Measurements from ENCODE around the gene HNRNPU.

The HNRNPU gene

DNA sequence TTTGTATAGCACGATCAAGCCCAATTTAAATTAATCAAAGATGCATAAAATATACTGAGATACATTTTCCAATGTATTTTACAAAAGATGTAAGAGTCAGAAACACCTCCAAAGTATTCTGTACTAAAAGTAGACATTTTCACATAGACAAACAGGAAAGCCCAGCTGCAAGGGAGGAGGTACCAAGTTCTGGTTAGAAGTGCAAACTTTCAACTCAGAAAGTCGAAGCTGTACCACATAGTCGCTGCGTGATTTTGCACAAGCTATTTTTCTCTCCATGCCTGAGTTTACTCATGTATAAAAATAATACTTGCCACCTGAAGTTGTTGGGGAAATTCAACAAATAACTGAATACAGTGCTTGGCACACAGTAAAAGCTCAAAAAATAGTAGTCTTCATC, 5.6 kb upstream of the HNRNPU start:
- in situ Hi-C loops (cut with HindIII; ENCODE audit: low sequenced_read_pairs): no loop called here
- TF ChIP-seq, protein P1, sequence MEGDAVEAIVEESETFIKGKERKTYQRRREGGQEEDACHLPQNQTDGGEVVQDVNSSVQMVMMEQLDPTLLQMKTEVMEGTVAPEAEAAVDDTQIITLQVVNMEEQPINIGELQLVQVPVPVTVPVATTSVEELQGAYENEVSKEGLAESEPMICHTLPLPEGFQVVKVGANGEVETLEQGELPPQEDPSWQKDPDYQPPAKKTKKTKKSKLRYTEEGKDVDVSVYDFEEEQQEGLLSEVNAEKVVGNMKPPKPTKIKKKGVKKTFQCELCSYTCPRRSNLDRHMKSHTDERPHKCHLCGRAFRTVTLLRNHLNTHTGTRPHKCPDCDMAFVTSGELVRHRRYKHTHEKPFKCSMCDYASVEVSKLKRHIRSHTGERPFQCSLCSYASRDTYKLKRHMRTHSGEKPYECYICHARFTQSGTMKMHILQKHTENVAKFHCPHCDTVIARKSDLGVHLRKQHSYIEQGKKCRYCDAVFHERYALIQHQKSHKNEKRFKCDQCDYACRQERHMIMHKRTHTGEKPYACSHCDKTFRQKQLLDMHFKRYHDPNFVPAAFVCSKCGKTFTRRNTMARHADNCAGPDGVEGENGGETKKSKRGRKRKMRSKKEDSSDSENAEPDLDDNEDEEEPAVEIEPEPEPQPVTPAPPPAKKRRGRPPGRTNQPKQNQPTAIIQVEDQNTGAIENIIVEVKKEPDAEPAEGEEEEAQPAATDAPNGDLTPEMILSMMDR (IDR thresholded peaks at IDR 0.05; ENCODE audit: low read depth, low read length, missing control alignments): no peak

DNA sequence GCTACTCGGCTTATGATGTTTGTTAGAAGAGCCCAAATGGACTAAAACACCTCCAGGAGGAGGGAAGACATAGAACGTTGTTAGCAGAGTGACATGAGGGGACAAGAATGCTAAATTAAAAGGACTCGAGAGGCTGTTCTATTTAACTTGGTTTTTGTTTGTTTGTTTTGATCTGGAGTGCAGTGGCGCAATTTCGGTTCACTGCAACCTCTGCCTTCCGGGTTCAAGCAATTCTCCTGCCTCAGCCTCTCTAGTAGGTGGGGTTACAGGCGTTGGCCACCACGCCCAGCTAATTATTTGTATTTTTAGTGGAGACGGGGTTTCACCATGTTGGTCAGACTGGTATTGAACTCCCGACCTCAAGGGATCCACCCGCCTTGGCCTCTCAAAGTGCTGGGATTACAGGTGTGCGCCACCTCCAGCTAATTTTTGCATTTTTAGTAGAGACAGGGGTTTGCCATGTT, 5.1 kb upstream of the HNRNPU start:
- no peak for DNase-seq (ENCODE audit: low read depth)
- TF ChIP-seq, protein P1 (IDR thresholded peaks at IDR 0.05; ENCODE audit: low read depth, low read length, missing control alignments): no peak
- in situ Hi-C loops (cut with HindIII; ENCODE audit: low sequenced_read_pairs): no loop called here
- H3K4me3 ChIP-seq (ENCODE audit: low read depth, low read length): no peak overlapping the region

More for the DNA sequence above, 5.6 kb upstream of the HNRNPU start:
- no peak overlapping the region for H3K4me3 ChIP-seq (ENCODE audit: low read depth, low read length)
- DNase-seq (ENCODE audit: low read depth): no peak

DNA sequence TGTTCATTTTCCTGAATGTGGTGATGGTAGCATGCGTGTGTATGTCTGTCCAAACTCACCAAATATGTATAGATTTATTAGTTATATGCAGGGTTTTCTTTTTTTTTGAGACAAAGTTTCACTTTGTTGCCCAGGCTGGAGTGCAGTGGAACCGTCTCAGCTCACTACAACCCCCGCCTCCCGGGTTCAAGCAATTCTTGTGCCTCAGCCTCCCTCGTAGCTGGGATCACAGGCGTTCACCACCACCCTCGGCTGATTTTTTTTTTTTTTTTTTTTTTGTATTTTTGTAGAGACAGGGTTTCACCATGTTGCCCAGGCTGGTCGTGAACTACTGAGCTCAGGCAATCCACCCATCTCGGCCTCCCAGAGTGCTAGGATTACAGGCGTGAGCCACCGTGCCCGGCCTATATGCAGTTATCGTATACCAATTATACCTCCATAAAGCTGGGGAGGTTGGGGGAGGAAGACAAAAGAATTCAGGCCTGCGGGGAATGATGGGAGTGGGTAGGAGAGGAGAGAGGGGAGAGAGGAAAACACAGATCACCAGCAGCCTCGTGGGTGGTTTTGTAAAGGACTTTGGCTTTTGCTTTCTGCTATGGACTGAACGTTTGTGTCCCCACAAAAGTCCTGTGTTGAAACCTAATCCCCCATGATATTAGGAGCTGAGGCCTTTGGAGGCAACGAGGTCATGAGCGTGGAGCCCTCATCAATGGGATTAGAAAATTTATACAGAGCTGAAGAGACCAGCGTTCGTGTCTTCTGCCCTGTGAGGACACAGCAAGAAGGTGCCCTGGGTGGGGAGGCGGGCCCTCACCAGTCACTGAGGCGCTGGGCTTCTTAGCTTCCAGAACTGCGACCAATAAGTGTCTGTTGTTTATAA, 4.4 kb upstream of the HNRNPU start:
- H3K4me3 ChIP-seq (ENCODE audit: low read depth, low read length): no peak overlapping the region
- TF ChIP-seq, protein P1 (IDR thresholded peaks at IDR 0.05; ENCODE audit: low read depth, low read length, missing control alignments): no peak
- no peak for DNase-seq (ENCODE audit: low read depth)
- in situ Hi-C loops (cut with HindIII; ENCODE audit: low sequenced_read_pairs): no loop called here

DNA sequence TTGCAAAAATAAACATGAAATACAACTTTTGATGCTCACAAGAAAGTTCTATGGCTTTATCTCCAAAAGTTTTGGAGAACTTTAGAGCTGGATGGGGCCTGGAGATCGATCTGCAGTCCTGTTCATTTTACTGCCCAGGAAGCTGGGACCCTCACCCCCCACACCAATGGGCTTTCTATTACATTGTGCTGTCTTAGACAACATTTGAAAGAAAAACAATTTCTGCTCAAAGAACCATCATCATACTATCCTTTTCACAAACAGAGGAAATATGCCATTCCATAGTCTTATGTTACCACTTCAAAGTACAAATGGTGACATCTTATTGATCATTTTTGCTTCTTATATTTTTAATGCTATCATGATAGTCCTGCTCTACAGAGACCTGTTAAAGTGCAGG, 2.0 kb upstream of the HNRNPU start:
- in situ Hi-C loops (cut with HindIII; ENCODE audit: low sequenced_read_pairs): no loop called here
- no peak for DNase-seq (ENCODE audit: low read depth)
- TF ChIP-seq, protein P1 (IDR thresholded peaks at IDR 0.05; ENCODE audit: low read depth, low read length, missing control alignments): no peak
- no peak overlapping the region for H3K4me3 ChIP-seq (ENCODE audit: low read depth, low read length)

DNA sequence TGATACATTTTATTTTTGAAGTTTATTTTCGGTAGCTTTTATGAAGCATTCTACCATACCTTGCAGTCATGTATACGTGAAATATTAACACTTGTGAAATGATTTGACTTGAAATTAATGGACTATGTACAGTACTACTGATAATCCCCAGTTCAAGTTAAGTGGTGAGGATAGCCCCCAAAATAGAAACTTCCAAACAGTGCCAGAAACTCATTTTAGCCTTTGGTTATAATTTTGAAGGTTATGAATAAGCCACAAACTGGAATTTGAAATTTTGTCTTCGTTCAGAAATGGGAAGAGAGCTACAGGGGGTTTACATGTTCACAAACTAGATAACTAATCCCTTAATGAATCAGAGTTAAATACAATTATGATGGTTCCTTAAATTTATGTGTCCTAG, 1.5 kb upstream of the HNRNPU start:
- DNase-seq (ENCODE audit: low read depth): no peak
- in situ Hi-C loops (cut with HindIII; ENCODE audit: low sequenced_read_pairs): no loop called here
- H3K4me3 ChIP-seq (ENCODE audit: low read depth, low read length): no peak overlapping the region
- TF ChIP-seq, protein P1 (IDR thresholded peaks at IDR 0.05; ENCODE audit: low read depth, low read length, missing control alignments): no peak

DNA sequence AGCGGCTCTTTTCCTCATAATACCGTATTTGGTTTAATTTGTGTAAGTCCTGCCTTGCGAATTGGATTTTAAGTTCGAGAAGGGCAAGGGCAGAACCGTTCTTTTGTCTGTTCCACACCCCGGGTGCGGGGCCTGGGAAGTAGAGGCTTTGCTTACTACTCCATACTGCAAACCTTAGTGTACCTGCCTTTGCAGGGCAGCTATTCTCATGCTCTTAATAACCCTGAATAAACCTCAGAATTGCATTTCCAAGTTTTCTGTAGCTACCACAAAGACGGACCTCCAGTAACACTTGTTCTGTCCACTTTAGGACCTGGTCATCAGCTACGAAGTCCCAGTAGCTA, 657 bp upstream of the HNRNPU start:
- in situ Hi-C loops (cut with HindIII; ENCODE audit: low sequenced_read_pairs): no loop called here
- peak overlapping the region; percentile 85 for H3K4me3 ChIP-seq (ENCODE audit: low read depth, low read length)
- TF ChIP-seq, protein P1 (IDR thresholded peaks at IDR 0.05; ENCODE audit: low read depth, low read length, missing control alignments): no peak
- DNase-seq (ENCODE audit: low read depth): no peak
